Ureter (tissue), 1 donor: ENCODE measurements around the gene CHRNB4. TPM values are rescaled to one million over a fixed set of nuclear protein-coding genes. Genes with fewer than 3 reads are reported as not detected.
"Not testable (repeated sequence)": the region's sequence is repeated elsewhere in the genome, so short reads cannot be mapped to it uniquely, and the experiment has no call there.

Source experiments
- DNase-seq: peaks from one replicate; pipeline ENCODE4 v3.0.0-alpha.2; 2020; ENCODE audit warnings: low spot score
- total RNA-seq: library from RNA; stranded (reverse); gene quantifications from one replicate; pipeline ENCODE4 v1.2.4, GENCODE V29; 2023
- donor health status: DM: yes; HTN: yes; CAD: no.

The CHRNB4 gene
- total RNA-seq, 1 donor from 2014 or later = 0.57 TPM

GRCh38 chr15:78616506-78616905 lies 24.5 kb downstream of the CHRNB4 start:
- no peak for DNase-seq

DNA sequence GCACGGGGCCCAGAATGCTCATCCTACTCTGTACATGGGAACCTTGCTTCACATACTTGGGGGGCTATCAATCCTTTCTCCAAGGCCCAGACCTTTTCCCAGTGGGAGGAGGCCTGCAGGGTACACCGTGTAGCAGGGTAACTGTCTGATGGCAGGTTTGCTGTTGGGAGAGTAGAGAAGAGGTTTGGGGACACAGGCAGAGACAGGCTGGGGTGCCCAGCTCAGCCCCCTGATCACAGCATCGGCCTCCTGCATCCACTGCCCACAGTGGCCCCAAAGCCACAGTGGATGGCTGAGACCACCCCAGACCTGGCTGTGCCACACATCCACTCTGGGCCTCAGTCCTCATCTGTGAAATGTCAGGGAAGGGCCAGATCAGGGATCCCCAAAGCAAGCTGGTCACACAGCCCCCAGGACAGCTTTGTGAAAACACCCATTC lies 25.8 kb downstream of the CHRNB4 start:
- DNase-seq = peak; percentile 15

DNA sequence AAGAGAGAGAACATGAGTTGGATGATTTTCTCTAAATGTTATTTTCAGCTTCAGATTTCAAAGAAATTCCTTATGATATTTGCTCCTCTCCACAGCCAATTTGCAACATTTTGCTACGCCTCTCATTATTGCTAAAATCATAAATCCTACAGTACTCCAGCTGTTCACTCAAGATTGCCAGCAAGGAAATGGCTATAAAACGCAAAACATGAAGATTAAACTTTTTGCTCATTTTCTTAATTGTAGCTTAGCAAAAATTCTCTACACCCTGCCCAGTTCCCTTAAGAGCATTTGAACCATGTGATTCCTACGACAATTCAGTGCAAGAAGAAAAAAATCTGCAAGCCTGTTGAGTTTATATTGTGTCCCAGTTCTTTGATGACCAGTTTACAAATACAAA lies 27.0 kb downstream of the CHRNB4 start:
- DNase-seq = no peak

- not testable (repeated sequence) for DNase-seq
Measured at GRCh38 chr15:78609551-78609950, 31.5 kb downstream of the CHRNB4 start.

GRCh38 chr15:78605680-78606079 lies 35.3 kb downstream of the CHRNB4 start:
- no peak for DNase-seq

GRCh38 chr15:78605201-78605600 lies 35.8 kb downstream of the CHRNB4 start:
- no peak for DNase-seq

- DNase-seq = no peak
Measured at GRCh38 chr15:78604420-78604819, 36.6 kb downstream of the CHRNB4 start.

DNA sequence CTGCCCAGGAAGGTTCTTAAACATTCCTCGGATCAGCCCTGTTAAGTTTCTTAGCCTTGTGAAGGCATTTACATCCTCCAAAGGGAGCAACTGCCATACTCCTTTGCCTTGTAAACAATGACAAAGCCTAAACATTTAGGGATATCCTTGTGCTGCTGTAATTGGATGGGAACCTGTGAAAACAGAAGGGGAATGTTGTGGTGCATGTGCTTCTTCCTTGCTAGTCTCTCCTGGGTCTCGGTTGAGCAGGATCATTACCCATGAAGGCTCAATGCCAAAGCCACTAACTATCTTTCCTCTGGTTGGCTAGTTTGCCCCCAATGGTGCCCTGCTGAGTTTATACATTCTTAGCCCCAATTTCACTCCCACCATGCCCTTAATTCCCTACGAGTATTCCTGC lies 37.5 kb downstream of the CHRNB4 start:
- no peak for DNase-seq

- no peak for DNase-seq
Measured at GRCh38 chr15:78599189-78599588, 41.8 kb downstream of the CHRNB4 start.

DNA sequence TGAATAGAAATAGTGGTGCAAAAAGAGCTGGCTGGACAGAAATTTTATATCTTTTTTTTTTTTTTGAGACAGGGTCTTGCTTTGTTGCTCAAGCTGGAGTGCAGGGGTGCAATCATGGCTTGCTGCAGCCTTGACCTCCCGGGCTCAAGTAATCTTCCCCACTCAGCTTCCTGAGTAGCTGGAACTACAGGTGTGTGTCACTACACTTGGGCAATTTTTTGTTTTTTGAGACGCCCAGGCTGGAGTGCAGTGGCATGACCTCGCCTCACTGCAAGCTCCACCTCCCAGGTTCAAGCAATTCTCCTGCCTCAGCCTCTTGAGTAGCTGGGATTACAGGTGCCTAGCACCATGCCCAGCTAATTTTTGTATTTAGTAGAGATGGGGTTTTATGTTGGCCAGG lies 42.7 kb downstream of the CHRNB4 start:
- DNase-seq = no peak

GRCh38 chr15:78597583-78597982 lies 43.4 kb downstream of the CHRNB4 start:
- no peak for DNase-seq

DNA sequence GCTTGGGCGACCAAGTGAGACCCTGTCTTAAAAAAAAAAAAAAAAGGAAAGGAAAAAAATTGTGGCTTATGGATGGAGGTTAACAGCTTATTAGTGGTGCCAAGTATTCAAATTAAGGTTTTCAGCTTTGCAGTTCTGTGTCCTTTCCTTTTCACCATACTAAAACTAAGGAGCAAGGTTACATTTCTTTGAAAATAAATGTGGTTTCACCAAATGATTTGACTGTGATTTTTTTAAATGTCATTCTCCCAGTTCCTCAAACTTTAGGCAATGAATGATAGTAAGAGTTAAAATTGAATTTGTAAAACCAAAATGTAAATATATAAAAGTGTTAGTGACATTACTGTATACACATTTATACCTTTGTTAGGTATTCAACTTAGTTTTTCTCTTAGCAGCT lies 66.1 kb downstream of the CHRNB4 start:
- DNase-seq = no peak

Other genes starting within 250 kb of the CHRNB4 start
- 57.8 TPM for gene IREB2, start 203.0 kb downstream of the CHRNB4 start, total RNA-seq
- gene HYKK, start 133.6 kb downstream of the CHRNB4 start, total RNA-seq = 12.5 TPM
- 121 TPM for gene PSMA4, start 100.8 kb downstream of the CHRNB4 start, total RNA-seq
- 4.0 TPM for gene CHRNA5, start 75.7 kb downstream of the CHRNB4 start, total RNA-seq
- not detected for gene CHRNA3, start 20.2 kb downstream of the CHRNB4 start, total RNA-seq
- 4.2 TPM for gene ADAMTS7, start 170.3 kb upstream of the CHRNB4 start, total RNA-seq
- gene MORF4L1, start 231.7 kb upstream of the CHRNB4 start, total RNA-seq = 252 TPM